Thyroid gland (tissue), 4 donors: ENCODE results near the gene BET1. TPM values are rescaled to one million over a fixed set of nuclear protein-coding genes. Genes with fewer than 3 reads are reported as not detected.
"Not testable (repeated sequence)": the region's sequence is repeated elsewhere in the genome, so short reads cannot be mapped to it uniquely, and the experiment has no call there.

Source experiments
- DNase-seq, 2 donors: peaks; one replicate each; pipeline ENCODE4 v3.0.0-alpha.2; 2019
- H3K27ac ChIP-seq, 3 donors: fragments of 200-600 bp; sonication (generic); 1 replicate in 2 of 3; 2 replicates in 1 of 3; pipeline ENCODE4 v1.5.1; 2016 to 2019; ENCODE audit warnings: mild to moderate bottlenecking in 1 of 3, moderate library complexity in 1 of 3
- H3K27me3 ChIP-seq: fragments of 200-600 bp; sonication (generic); one replicate; pipeline ENCODE4 v1.5.1; 2019
- H3K36me3 ChIP-seq, 2 donors: fragments of 200-600 bp; sonication (generic); one replicate each; pipeline ENCODE4 v1.5.1; 2016 to 2019
- H3K4me1 ChIP-seq, 2 donors: fragments of 200-600 bp; sonication (generic); one replicate each; pipeline ENCODE4 v1.5.1; 2017 to 2019
- H3K4me3 ChIP-seq, 3 donors: fragments of 200-600 bp; sonication (generic); replicated peaks in 1 of 3; 1 replicate in 2 of 3; 2 replicates in 1 of 3; pipeline ENCODE4 v1.5.1; 2016; ENCODE audit warnings: mild to moderate bottlenecking in 1 of 3
- H3K9me3 ChIP-seq: fragments of 200-600 bp; sonication (generic); one replicate; pipeline ENCODE4 v1.5.1; 2017
- POLR2A ChIP-seq, 2 donors: fragments of 450-650 bp; IDR thresholded peaks; one replicate each; pipeline ENCODE4 v1.6.1; 2017; ENCODE audit warnings: antibody characterized with exemption in 2 of 2, mild to moderate bottlenecking in 2 of 2, moderate library complexity in 1 of 2
- WGBS, 2 donors: methylation state at CpG; one replicate each; pipeline ENCODE4 v1.1.5; 2017; 5-methylcytosine and 5-hydroxymethylcytosine counted together
- intact Hi-C: fragments of 100-400 bp; cut with DNase I; formaldehyde crosslinking; loops from one replicate; pipeline ENCODE4 v1.15.1; 2023
- total RNA-seq, 4 donors: library from RNA; depleted of rRNA; stranded (reverse); fragments of >200 nt; gene quantifications; one replicate each; pipeline ENCODE4 v1.2.3, GENCODE V29; 2016
- TF ChIP-seq, protein P1 (sequence below), 6 experiments: fragments of 200-600 bp in 3 of 6; fragments of 450-650 bp in 3 of 6; sonication (generic) in 3 of 6; IDR thresholded peaks; one replicate each; pipeline ENCODE4 v1.5.1; 2016 to 2019; ENCODE audit warnings: antibody characterized with exemption in 6 of 6, mild to moderate bottlenecking in 2 of 6, inconsistent platforms in 1 of 6, moderate library complexity in 1 of 6

BET1 gene
- total RNA-seq, 4 donors from 2014 or later = 21.6 to 45.5 (median 32.1) TPM

DNA sequence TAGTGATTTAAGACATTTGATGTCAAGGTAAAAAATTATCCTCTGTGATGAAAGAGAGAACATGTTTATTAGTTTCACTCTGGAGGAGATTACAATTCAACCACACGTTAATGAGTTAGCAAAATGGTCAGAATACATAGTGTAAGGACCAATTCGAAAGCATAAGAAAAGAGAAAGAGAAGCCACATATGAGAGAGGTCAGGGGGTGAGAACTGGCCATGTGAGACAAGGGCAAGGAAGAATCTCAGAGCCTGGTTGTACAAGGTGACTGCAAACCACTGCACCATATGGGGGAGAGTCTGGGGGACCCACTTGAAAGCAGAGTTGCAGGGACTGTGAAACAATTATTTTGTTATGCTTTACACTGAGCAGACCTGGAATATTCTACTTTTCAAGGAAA lies 27.7 kb upstream of the BET1 start:
- intact Hi-C loops = no loop called here
- WGBS, 2 donors = 75 to 86% methylated on average over 2 of the region's 2 CpGs
- Histone ChIP-seq H3K9me3 (no peaks in the 10 kb centered on the region), H3K27ac (no peak overlapping the region), H3K4me1 (no peaks in the 10 kb centered on the region), H3K4me3 (no peak overlapping the region), H3K36me3 (no peaks in the 10 kb centered on the region), H3K27me3 (no peaks in the 10 kb centered on the region)
- DNase-seq = no peak
- TF ChIP-seq POLR2A (IDR thresholded peaks at IDR 0.05) = no peak
- TF ChIP-seq, protein P1, sequence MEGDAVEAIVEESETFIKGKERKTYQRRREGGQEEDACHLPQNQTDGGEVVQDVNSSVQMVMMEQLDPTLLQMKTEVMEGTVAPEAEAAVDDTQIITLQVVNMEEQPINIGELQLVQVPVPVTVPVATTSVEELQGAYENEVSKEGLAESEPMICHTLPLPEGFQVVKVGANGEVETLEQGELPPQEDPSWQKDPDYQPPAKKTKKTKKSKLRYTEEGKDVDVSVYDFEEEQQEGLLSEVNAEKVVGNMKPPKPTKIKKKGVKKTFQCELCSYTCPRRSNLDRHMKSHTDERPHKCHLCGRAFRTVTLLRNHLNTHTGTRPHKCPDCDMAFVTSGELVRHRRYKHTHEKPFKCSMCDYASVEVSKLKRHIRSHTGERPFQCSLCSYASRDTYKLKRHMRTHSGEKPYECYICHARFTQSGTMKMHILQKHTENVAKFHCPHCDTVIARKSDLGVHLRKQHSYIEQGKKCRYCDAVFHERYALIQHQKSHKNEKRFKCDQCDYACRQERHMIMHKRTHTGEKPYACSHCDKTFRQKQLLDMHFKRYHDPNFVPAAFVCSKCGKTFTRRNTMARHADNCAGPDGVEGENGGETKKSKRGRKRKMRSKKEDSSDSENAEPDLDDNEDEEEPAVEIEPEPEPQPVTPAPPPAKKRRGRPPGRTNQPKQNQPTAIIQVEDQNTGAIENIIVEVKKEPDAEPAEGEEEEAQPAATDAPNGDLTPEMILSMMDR (IDR thresholded peaks at IDR 0.05) = no peak

- Histone ChIP-seq H3K27ac (no peak overlapping the region), H3K9me3 (no peaks in the 10 kb centered on the region), H3K36me3 (no peaks in the 10 kb centered on the region), H3K4me3 (no peak overlapping the region), H3K4me1 (no peaks in the 10 kb centered on the region), H3K27me3 (no peaks in the 10 kb centered on the region)
- TF ChIP-seq, protein P1 (IDR thresholded peaks at IDR 0.05) = no peak
- no peak for TF ChIP-seq POLR2A (IDR thresholded peaks at IDR 0.05)
- WGBS, 2 donors = 78 to 80% methylated on average over 3 of the region's 3 CpGs
- DNase-seq = no peak
- intact Hi-C loops = no loop called here
Observed at GRCh38 chr7:94030634-94031033, 26.5 kb upstream of the BET1 start.

GRCh38 chr7:94029976-94030375 lies 25.8 kb upstream of the BET1 start:
- H3K4me3 ChIP-seq = no peak overlapping the region
- WGBS, 2 donors = 80 to 82% methylated on average over 3 of the region's 3 CpGs
- no peaks in the 10 kb centered on the region for H3K9me3 ChIP-seq
- no peak for DNase-seq
- H3K27me3 ChIP-seq = no peaks in the 10 kb centered on the region
- H3K27ac ChIP-seq = no peak overlapping the region
- no peaks in the 10 kb centered on the region for H3K36me3 ChIP-seq
- H3K4me1 ChIP-seq = no peaks in the 10 kb centered on the region
- no peak for TF ChIP-seq POLR2A (IDR thresholded peaks at IDR 0.05)
- TF ChIP-seq, protein P1 (IDR thresholded peaks at IDR 0.05) = no peak
- intact Hi-C loops = no loop called here

DNA sequence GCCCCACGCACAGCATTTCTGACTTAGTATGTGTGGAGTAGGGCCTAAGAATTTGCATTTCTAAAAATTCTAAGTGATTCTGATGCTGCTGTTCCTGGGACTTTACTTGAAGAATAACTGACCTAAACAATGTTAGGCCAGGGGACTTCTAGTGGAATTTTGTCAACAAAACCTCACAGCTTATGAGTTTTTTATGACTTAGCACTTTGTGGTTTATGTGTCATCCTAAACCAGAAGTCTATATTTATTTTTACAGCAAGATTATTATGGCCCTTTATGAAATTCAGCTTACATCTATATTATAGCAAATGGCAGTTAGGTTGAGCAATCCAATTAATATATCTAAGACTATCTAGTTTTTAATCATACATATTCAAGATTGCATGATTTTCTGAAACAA lies 24.6 kb upstream of the BET1 start:
- TF ChIP-seq, protein P1 (IDR thresholded peaks at IDR 0.05) = no peak
- Histone ChIP-seq H3K36me3 (no peaks in the 10 kb centered on the region), H3K4me3 (no peak overlapping the region), H3K27me3 (no peaks in the 10 kb centered on the region), H3K9me3 (no peaks in the 10 kb centered on the region), H3K27ac (no peak overlapping the region), H3K4me1 (no peaks in the 10 kb centered on the region)
- DNase-seq = no peak
- intact Hi-C loops = no loop called here
- WGBS, 2 donors = 95 to 100% methylated on average over 1 of the region's 1 CpG

DNA sequence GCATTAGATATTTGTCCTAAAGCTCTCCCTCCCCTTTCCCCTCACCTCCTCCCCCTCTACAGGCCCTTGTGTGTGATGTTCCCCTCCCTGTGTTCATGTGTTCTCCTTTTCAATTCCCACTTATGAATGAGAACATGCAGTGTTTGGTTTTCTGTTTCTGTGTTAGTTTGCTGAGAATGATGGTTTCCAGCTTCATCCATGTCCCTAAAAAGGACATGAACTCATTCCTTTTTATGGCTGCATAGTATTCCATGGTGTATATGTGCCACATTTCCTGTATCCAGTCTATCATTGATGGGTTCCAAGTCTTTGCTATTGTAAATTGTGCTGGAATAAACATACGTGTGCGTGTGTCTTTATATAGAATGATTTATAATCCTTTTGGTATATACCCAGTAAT lies 22.5 kb upstream of the BET1 start:
- H3K36me3 ChIP-seq, H3K4me3 ChIP-seq, H3K9me3 ChIP-seq, H3K4me1 ChIP-seq, H3K27me3 ChIP-seq, DNase-seq, intact Hi-C loops, H3K27ac ChIP-seq: not testable (repeated sequence)
- 93 to 96% methylated on average over 2 of the region's 2 CpGs for WGBS, 2 donors

GRCh38 chr7:94022550-94022949 lies 18.4 kb upstream of the BET1 start:
- Histone ChIP-seq H3K27ac (no peak overlapping the region), H3K9me3 (no peaks in the 10 kb centered on the region), H3K27me3 (no peaks in the 10 kb centered on the region), H3K36me3 (no peaks in the 10 kb centered on the region), H3K4me1 (no peaks in the 10 kb centered on the region), H3K4me3 (no peak overlapping the region)
- WGBS, 2 donors = 49 to 65% methylated on average over 3 of the region's 3 CpGs
- DNase-seq = no peak
- TF ChIP-seq, protein P1 (IDR thresholded peaks at IDR 0.05) = no peak
- TF ChIP-seq POLR2A (IDR thresholded peaks at IDR 0.05) = no peak
- intact Hi-C loops = no loop called here
